Measurements from ENCODE around the gene LRRC4C.
"Not testable (repeated sequence)": the region's sequence is repeated elsewhere in the genome, so short reads cannot be mapped to it uniquely, and the experiment has no call there.

The LRRC4C gene

DNA sequence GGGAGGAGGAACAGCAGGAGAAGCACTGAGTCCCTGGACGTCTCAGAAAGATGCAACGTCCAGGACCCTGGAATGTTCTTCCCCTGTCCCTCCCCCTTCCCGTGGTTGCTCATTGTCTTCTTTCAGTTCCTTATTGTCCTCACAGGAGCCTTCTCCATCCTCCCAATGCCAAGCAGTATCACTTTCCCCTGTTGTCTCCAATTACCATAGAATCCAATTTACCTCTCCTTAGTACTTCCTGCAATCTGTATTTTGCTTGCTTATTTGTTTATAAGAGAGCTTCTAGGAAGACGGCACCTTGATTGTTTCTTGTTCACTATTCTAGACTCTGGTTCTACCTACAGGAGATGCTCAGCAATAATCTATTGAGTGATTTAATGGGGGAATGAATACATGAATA is 1273.7 kb downstream of the LRRC4C start:
- Histone ChIP-seq H3K27ac (ENCODE audit: low read depth, low read length) (no peak overlapping the region), H3K27me3 (ENCODE audit: insufficient read depth, low read length) (no peaks in the 10 kb centered on the region), H3K79me2 (ENCODE audit: control insufficient read depth, insufficient read depth, low read length, unreplicated experiment) (no peaks in the 10 kb centered on the region), H3K4me3 (ENCODE audit: low read depth, low read length) (no peak overlapping the region), H2AFZ (ENCODE audit: low read length, unreplicated experiment) (no peak overlapping the region), H3K4me1 (ENCODE audit: control insufficient read depth, insufficient read depth, low read length, unreplicated experiment) (no peaks in the 10 kb centered on the region), H3K36me3 (ENCODE audit: insufficient read depth, low read length) (no peaks in the 10 kb centered on the region)

DNA sequence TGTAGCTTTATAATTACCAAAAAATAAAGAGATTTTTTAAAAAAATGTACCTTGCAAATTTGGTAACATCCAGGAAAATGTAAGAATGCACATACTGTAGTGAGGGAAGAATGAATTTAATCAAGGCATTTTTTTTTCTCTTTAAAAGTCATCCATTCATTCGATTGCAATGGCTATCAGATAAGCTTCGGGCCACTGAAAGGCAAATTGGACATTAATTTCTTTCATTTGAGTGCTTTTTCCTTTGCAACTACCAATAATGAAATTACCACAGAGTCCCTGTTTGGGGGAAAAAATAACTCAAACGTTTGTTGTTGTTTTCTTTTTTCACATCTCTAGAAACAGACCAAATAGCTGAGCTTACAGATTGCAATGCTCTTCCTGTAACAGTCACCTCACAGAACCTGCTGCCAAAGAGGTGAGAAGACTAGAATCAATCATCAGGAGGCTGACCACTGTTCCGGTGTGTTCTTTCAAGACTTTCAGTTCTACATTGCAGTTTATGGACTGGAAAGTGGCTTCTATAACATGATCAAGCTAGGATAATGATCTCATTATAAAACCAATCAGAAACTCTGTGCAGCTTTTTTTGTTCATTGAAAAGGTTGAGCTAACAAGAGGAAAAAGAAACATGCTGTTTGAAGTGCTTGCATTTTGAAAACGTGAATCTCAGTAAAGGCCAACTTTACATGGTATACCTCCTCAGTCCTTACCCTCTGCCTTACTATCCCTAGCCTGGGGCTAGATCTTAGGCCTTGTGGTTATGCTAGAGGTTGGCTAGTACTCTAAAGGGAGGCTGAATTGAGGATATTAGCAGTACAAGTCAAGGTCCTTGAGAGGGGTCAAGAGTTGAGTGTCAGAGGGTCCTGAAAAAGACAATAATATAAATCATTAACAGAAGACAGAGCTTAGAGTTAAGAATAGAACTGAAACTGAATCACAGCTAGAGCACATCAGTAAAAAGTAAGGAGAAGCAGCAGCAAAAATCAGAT is 1276.1 kb downstream of the LRRC4C start:
- Histone ChIP-seq H3K27me3 (ENCODE audit: insufficient read depth, low read length) (no peaks in the 10 kb centered on the region), H3K4me3 (ENCODE audit: low read depth, low read length) (no peak overlapping the region), H3K27ac (ENCODE audit: low read depth, low read length) (no peak overlapping the region), H3K36me3 (ENCODE audit: insufficient read depth, low read length) (no peaks in the 10 kb centered on the region), H2AFZ (ENCODE audit: low read length, unreplicated experiment) (no peak overlapping the region), H3K4me1 (ENCODE audit: control insufficient read depth, insufficient read depth, low read length, unreplicated experiment) (no peaks in the 10 kb centered on the region), H3K79me2 (ENCODE audit: control insufficient read depth, insufficient read depth, low read length, unreplicated experiment) (no peaks in the 10 kb centered on the region)

DNA sequence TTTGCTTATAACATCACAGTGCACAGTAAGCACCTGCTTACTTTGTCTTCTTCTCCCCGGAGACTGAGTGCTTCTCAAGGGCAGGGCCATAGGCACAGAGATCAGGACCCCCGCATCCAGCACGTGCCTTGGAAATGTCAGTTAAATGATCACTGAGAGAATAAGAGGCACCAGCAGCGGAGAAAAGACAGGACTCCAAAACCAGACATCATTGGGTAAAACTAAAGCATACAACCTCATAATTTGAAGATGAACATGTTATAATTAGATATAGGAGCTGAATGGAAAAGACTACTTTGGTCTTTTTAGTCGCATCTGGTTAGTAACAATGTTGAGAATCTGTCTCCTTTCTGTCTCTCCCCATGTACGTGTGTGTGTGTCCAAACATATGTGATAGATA is 1279.9 kb downstream of the LRRC4C start:
- H3K36me3 ChIP-seq (ENCODE audit: insufficient read depth, low read length) = no peaks in the 10 kb centered on the region
- no peak overlapping the region for H3K4me3 ChIP-seq (ENCODE audit: low read depth, low read length)
- H3K27ac ChIP-seq (ENCODE audit: low read depth, low read length) = no peak overlapping the region
- no peak overlapping the region for H2AFZ ChIP-seq (ENCODE audit: low read length, unreplicated experiment)
- no peaks in the 10 kb centered on the region for H3K4me1 ChIP-seq (ENCODE audit: control insufficient read depth, insufficient read depth, low read length, unreplicated experiment)
- no peaks in the 10 kb centered on the region for H3K27me3 ChIP-seq (ENCODE audit: insufficient read depth, low read length)
- H3K79me2 ChIP-seq (ENCODE audit: control insufficient read depth, insufficient read depth, low read length, unreplicated experiment) = no peaks in the 10 kb centered on the region

DNA sequence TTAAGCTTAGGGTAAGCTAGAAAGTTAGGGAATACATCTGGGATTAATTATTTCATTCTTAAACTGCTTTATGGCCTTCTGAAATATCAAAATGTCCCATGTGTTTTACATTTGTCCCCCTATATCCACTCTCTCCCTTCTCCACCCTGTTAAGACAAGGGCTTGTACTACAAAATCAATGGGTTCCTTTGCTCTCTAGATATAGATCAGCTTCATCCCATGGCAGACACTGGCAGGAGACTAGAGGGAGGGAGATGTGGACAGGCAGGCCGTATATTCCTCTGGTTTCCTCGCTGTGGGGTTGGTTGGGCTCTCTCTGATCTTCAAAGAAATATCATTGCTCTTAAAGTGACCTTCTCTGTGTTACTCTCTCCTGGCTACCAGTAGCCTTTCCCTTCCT is 1281.0 kb downstream of the LRRC4C start:
- Histone ChIP-seq H2AFZ (ENCODE audit: low read length, unreplicated experiment) (no peak overlapping the region), H3K4me3 (ENCODE audit: low read depth, low read length) (no peak overlapping the region), H3K36me3 (ENCODE audit: insufficient read depth, low read length) (no peaks in the 10 kb centered on the region), H3K27me3 (ENCODE audit: insufficient read depth, low read length) (no peaks in the 10 kb centered on the region), H3K4me1 (ENCODE audit: control insufficient read depth, insufficient read depth, low read length, unreplicated experiment) (no peaks in the 10 kb centered on the region), H3K79me2 (ENCODE audit: control insufficient read depth, insufficient read depth, low read length, unreplicated experiment) (no peaks in the 10 kb centered on the region), H3K27ac (ENCODE audit: low read depth, low read length) (no peak overlapping the region)

DNA sequence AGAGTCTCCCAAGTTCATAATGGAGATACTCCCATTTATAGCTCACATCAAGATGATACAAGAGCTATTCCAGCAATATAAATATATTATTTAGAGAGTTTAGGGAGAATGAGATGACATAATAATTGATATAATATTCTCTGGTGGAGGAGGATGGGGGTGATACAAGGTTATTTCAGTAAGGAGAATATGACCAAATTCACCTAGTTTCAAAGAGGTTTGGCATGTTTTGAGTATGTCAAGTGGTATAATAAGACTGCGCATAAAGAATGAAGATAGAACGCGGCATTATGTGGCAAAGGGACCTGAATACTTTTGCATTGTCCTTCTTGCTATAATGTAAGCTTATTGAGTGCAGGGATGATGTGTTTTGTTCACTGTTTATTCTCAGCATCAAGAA is 1283.5 kb downstream of the LRRC4C start:
- no peaks in the 10 kb centered on the region for H3K27me3 ChIP-seq (ENCODE audit: insufficient read depth, low read length)
- H3K79me2 ChIP-seq (ENCODE audit: control insufficient read depth, insufficient read depth, low read length, unreplicated experiment) = no peaks in the 10 kb centered on the region
- H3K36me3 ChIP-seq (ENCODE audit: insufficient read depth, low read length) = no peaks in the 10 kb centered on the region
- H2AFZ ChIP-seq (ENCODE audit: low read length, unreplicated experiment) = no peak overlapping the region
- H3K4me1 ChIP-seq (ENCODE audit: control insufficient read depth, insufficient read depth, low read length, unreplicated experiment) = no peaks in the 10 kb centered on the region
- H3K4me3 ChIP-seq (ENCODE audit: low read depth, low read length) = no peak overlapping the region
- H3K27ac ChIP-seq (ENCODE audit: low read depth, low read length) = no peak overlapping the region

DNA sequence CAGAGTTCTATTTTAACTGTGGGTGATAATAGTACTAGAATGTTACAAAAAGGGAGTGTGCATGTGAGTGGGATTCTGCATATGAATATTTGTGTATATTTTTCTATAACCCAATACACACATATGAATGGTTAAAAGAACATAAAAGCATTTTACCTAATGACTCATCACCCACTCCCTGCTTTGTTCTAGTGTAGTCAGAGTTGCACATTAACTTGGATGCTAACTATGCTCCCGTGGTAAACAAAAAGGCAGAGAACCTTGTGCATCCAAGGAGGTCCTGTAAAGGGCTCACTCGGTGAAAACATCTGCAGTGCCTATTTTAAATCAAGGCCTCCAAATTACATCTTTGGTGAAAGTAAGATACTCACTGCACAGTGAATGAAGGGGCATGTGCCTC is 1289.4 kb downstream of the LRRC4C start:
- Histone ChIP-seq H3K36me3 (ENCODE audit: insufficient read depth, low read length) (no peaks in the 10 kb centered on the region), H3K4me1 (ENCODE audit: control insufficient read depth, insufficient read depth, low read length, unreplicated experiment) (no peaks in the 10 kb centered on the region), H2AFZ (ENCODE audit: low read length, unreplicated experiment) (no peak overlapping the region), H3K4me3 (ENCODE audit: low read depth, low read length) (no peak overlapping the region), H3K27me3 (ENCODE audit: insufficient read depth, low read length) (no peaks in the 10 kb centered on the region), H3K79me2 (ENCODE audit: control insufficient read depth, insufficient read depth, low read length, unreplicated experiment) (no peaks in the 10 kb centered on the region), H3K27ac (ENCODE audit: low read depth, low read length) (no peak overlapping the region)

DNA sequence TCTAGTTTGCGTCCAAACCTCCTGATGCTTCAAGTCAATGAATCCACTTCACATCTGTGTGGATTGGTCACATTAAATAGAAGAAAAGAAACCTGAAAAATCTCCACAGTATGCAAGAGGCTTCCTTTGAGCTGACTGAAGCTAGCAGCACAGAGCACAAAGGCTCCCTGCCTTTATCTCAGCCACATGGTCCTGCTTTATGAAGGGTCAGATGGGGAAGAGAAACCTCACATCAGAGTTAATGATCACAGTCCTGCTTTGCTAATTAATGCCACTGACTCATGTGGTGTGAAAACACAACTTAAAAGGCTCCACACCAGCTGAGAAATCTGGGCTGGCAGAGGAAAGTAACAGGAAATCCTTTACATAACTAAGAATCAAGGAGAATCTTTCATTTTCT is 1291.0 kb downstream of the LRRC4C start:
- no peaks in the 10 kb centered on the region for H3K4me1 ChIP-seq (ENCODE audit: control insufficient read depth, insufficient read depth, low read length, unreplicated experiment)
- no peaks in the 10 kb centered on the region for H3K27me3 ChIP-seq (ENCODE audit: insufficient read depth, low read length)
- H3K27ac ChIP-seq (ENCODE audit: low read depth, low read length) = no peak overlapping the region
- no peak overlapping the region for H3K4me3 ChIP-seq (ENCODE audit: low read depth, low read length)
- H3K79me2 ChIP-seq (ENCODE audit: control insufficient read depth, insufficient read depth, low read length, unreplicated experiment) = no peaks in the 10 kb centered on the region
- H2AFZ ChIP-seq (ENCODE audit: low read length, unreplicated experiment) = no peak overlapping the region
- no peaks in the 10 kb centered on the region for H3K36me3 ChIP-seq (ENCODE audit: insufficient read depth, low read length)

DNA sequence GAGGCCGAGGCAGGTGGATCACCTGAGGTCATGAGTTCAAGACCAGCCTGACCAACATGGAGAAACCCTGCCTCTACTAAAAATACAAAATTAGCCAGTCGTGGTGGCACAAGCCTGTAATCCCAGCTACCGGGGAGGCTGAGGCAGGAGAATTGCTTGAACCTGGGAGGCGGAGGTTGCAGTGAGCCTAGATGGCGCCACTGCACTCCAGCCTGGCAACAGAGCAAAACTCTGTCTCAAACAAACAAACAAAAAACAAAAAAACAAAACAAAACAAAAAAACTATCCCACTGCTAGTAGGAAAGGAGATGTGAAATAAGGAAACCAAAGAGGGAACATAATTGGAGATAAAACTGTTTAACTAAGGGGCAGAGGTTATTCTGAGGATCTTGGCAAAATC is 1291.6 kb downstream of the LRRC4C start:
- H3K4me3 ChIP-seq (ENCODE audit: low read depth, low read length); H3K36me3 ChIP-seq (ENCODE audit: insufficient read depth, low read length); H2AFZ ChIP-seq (ENCODE audit: low read length, unreplicated experiment); H3K27ac ChIP-seq (ENCODE audit: low read depth, low read length); H3K4me1 ChIP-seq (ENCODE audit: control insufficient read depth, insufficient read depth, low read length, unreplicated experiment); H3K79me2 ChIP-seq (ENCODE audit: control insufficient read depth, insufficient read depth, low read length, unreplicated experiment); H3K27me3 ChIP-seq (ENCODE audit: insufficient read depth, low read length): not testable (repeated sequence)

DNA sequence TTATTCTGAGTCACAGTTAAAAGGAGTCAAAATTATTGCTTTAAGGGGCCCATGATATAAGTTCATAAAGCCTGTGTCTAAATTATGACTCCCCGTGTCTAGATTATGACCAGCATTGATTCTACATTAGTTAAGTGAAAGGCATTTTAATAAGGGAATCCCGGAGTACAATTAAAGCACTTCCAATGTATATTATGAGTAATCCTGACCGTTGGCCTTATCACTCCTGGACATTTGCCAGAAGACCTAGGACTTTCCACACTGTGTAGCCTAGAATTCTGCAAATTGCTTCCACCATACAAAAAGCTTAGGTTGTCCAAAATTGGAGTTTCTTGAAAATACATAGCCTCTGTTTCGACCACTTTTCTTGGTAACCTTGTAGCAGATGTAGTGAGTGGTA is 1292.6 kb downstream of the LRRC4C start:
- no peaks in the 10 kb centered on the region for H3K4me1 ChIP-seq (ENCODE audit: control insufficient read depth, insufficient read depth, low read length, unreplicated experiment)
- no peak overlapping the region for H2AFZ ChIP-seq (ENCODE audit: low read length, unreplicated experiment)
- H3K27ac ChIP-seq (ENCODE audit: low read depth, low read length) = no peak overlapping the region
- no peaks in the 10 kb centered on the region for H3K27me3 ChIP-seq (ENCODE audit: insufficient read depth, low read length)
- no peak overlapping the region for H3K4me3 ChIP-seq (ENCODE audit: low read depth, low read length)
- H3K36me3 ChIP-seq (ENCODE audit: insufficient read depth, low read length) = no peaks in the 10 kb centered on the region
- no peaks in the 10 kb centered on the region for H3K79me2 ChIP-seq (ENCODE audit: control insufficient read depth, insufficient read depth, low read length, unreplicated experiment)

DNA sequence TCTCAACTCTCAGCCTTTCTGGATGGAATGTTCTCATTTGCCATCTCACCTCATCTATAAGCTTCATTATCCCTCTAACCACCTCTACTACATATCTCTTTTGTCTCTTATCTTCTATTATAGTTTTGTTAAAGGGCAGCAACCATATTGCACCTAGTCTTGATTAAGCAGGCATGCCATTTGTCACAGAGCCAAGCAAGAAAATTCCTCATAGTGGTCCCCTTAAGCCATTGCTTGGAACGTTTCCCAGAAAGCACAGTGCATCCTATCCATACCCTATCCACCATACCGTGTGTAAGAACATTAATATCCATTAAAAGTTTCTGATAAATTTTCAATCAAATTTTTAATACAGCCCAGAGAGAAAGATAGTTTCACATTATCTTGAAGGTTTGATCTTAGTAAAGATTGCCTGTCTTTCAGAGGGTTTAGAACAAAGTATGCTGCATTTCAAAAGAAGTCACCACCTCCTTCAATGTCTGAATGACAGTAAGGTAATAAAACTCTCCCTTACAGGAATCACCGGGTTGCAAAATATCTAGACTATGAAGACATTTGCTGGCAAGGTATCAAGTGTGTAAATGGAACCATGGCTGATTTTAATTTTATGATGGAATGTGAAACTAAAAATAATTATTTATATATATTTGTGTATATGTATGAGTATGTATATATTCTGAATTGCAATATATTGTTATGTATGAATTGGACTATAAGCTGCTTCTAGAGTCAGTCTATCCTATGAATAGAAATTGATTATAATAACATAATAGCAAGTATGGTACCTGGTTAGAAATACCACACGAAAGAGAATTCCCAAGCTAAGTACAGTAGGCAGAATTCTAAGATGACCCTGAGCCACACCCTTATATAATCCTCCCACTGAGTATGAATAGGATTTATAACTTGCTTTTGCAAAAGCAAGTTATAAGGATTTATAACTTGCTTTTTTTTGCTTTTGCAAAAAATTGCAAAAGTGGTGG is 1296.3 kb downstream of the LRRC4C start:
- H3K4me1 ChIP-seq (ENCODE audit: control insufficient read depth, insufficient read depth, low read length, unreplicated experiment) = no peaks in the 10 kb centered on the region
- H2AFZ ChIP-seq (ENCODE audit: low read length, unreplicated experiment) = no peak overlapping the region
- H3K79me2 ChIP-seq (ENCODE audit: control insufficient read depth, insufficient read depth, low read length, unreplicated experiment) = no peaks in the 10 kb centered on the region
- no peaks in the 10 kb centered on the region for H3K36me3 ChIP-seq (ENCODE audit: insufficient read depth, low read length)
- H3K27ac ChIP-seq (ENCODE audit: low read depth, low read length) = no peak overlapping the region
- H3K27me3 ChIP-seq (ENCODE audit: insufficient read depth, low read length) = no peaks in the 10 kb centered on the region
- H3K4me3 ChIP-seq (ENCODE audit: low read depth, low read length) = no peak overlapping the region
